Brain microvascular endothelial cell (primary cell): ENCODE results near the gene NDUFA1.
"Not testable (repeated sequence)": the region's sequence is repeated elsewhere in the genome, so short reads cannot be mapped to it uniquely, and the experiment has no call there.

Experiments used
- DNase-seq: peaks from one replicate; pipeline ENCODE4 v3.0.0-alpha.2; 2020
- H3K27ac ChIP-seq: fragments of 250-450 bp; sonication (Bioruptor Pico); 2 replicates; pipeline ENCODE4 v1.5.1; 2020; ENCODE audit warnings: mild to moderate bottlenecking, moderate library complexity
- H3K27me3 ChIP-seq: fragments of 250-450 bp; sonication (Bioruptor Pico); replicated peaks from 2 replicates; pipeline ENCODE4 v1.5.1; 2020; ENCODE audit warnings: mild to moderate bottlenecking
- H3K36me3 ChIP-seq: fragments of 250-450 bp; sonication (Bioruptor Pico); replicated peaks from 2 replicates; pipeline ENCODE4 v1.5.1; 2020; ENCODE audit warnings: mild to moderate bottlenecking
- H3K4me3 ChIP-seq: 2 replicates; pipeline ENCODE4 v1.5.1; 2011; ENCODE audit warnings: low read depth, mild to moderate bottlenecking, control low read depth, low read length, moderate library complexity
- CTCF ChIP-seq: IDR thresholded peaks from 2 replicates; pipeline ENCODE4 v1.5.1; 2011; ENCODE audit warnings: low read depth, mild to moderate bottlenecking, moderate library complexity, low read length, control low read depth, inconsistent platforms; ENCODE audit errors: missing control alignments
- in situ Hi-C: cut with HindIII; loops from 2 replicates; pipeline ENCODE4 v1.10.0; 2017; ENCODE audit warnings: low sequenced_read_pairs, low pct_ligation_motif_present

The NDUFA1 gene

GRCh38 chrX:119919835-119920585 lies 48.4 kb downstream of the NDUFA1 start:
- Histone ChIP-seq H3K4me3 (no peak overlapping the region), H3K27me3 (no peaks in the 10 kb centered on the region), H3K27ac (no peak overlapping the region), H3K36me3 (no peaks in the 10 kb centered on the region)
- TF ChIP-seq CTCF = no peak
- DNase-seq = no peak
- in situ Hi-C loops = no loop called here

- H3K36me3 ChIP-seq, H3K27me3 ChIP-seq, in situ Hi-C loops, H3K27ac ChIP-seq, DNase-seq, H3K4me3 ChIP-seq: not testable (repeated sequence)
Observed at GRCh38 chrX:119922391-119922790, 50.8 kb downstream of the NDUFA1 start.
